ENCODE results near the gene FAM117B.

Gene FAM117B

GRCh38 chr2:202634556-202635427, at the start of gene FAM117B:
TSS of gene FAM117B (plus strand) at chr2:202634969. CDS start at chr2:202635188, 219 bp downstream.
- peak; percentile 97 for DNase-seq (ENCODE audit: low read depth)

GRCh38 chr2:202588647-202589581, 45.9 kb upstream of the FAM117B start:
- DNase-seq (ENCODE audit: low read depth) = peak; percentile 43

GRCh38 chr2:202589582-202589949, 45.2 kb upstream of the FAM117B start:
- no peak for DNase-seq (ENCODE audit: low read depth)

- DNase-seq (ENCODE audit: low read depth) = no peak
Observed at GRCh38 chr2:202592566-202592965, 42.2 kb upstream of the FAM117B start.

- DNase-seq (ENCODE audit: low read depth) = no peak
Observed at GRCh38 chr2:202599105-202599504, 35.7 kb upstream of the FAM117B start.

- no peak for DNase-seq (ENCODE audit: low read depth)
Observed at GRCh38 chr2:202599911-202600310, 34.9 kb upstream of the FAM117B start.

- DNase-seq (ENCODE audit: low read depth) = no peak
Observed at GRCh38 chr2:202604699-202605098, 30.1 kb upstream of the FAM117B start.

GRCh38 chr2:202605174-202605573, 29.6 kb upstream of the FAM117B start:
- DNase-seq (ENCODE audit: low read depth) = no peak

GRCh38 chr2:202608142-202608852, 26.5 kb upstream of the FAM117B start:
- DNase-seq (ENCODE audit: low read depth) = no peak

GRCh38 chr2:202609381-202610145, 25.2 kb upstream of the FAM117B start:
- no peak for DNase-seq (ENCODE audit: low read depth)

- DNase-seq (ENCODE audit: low read depth) = no peak
Observed at GRCh38 chr2:202610380-202610779, 24.4 kb upstream of the FAM117B start.

- DNase-seq (ENCODE audit: low read depth) = no peak
Observed at GRCh38 chr2:202612145-202612544, 22.6 kb upstream of the FAM117B start.

- no peak for DNase-seq (ENCODE audit: low read depth)
Observed at GRCh38 chr2:202613479-202613878, 21.3 kb upstream of the FAM117B start.

- DNase-seq (ENCODE audit: low read depth) = no peak
Observed at GRCh38 chr2:202624133-202624532, 10.6 kb upstream of the FAM117B start.

GRCh38 chr2:202627042-202627441, 7.7 kb upstream of the FAM117B start:
- no peak for DNase-seq (ENCODE audit: low read depth)

GRCh38 chr2:202628646-202629198, 6.0 kb upstream of the FAM117B start:
- no peak for DNase-seq (ENCODE audit: low read depth)

- no peak for DNase-seq (ENCODE audit: low read depth)
Observed at GRCh38 chr2:202632682-202633290, 2.0 kb upstream of the FAM117B start.

GRCh38 chr2:202633470-202633869, 1.3 kb upstream of the FAM117B start:
- DNase-seq (ENCODE audit: low read depth) = no peak

GRCh38 chr2:202635428-202636212, 851 bp downstream of the FAM117B start:
- DNase-seq (ENCODE audit: low read depth) = peak; percentile 83

GRCh38 chr2:202636213-202636513, 1.4 kb downstream of the FAM117B start:
- no peak for DNase-seq (ENCODE audit: low read depth)
